ENCODE data around the gene CLSTN1. TPM values are rescaled to one million over a fixed set of nuclear protein-coding genes. Genes with fewer than 3 reads are reported as not detected.
A peak's percentile ranks its signal among the peaks of the same experiment; 100 is the strongest.

The CLSTN1 gene
- total RNA-seq, 1 experiment from 2014 or later, result 100 TPM

DNA sequence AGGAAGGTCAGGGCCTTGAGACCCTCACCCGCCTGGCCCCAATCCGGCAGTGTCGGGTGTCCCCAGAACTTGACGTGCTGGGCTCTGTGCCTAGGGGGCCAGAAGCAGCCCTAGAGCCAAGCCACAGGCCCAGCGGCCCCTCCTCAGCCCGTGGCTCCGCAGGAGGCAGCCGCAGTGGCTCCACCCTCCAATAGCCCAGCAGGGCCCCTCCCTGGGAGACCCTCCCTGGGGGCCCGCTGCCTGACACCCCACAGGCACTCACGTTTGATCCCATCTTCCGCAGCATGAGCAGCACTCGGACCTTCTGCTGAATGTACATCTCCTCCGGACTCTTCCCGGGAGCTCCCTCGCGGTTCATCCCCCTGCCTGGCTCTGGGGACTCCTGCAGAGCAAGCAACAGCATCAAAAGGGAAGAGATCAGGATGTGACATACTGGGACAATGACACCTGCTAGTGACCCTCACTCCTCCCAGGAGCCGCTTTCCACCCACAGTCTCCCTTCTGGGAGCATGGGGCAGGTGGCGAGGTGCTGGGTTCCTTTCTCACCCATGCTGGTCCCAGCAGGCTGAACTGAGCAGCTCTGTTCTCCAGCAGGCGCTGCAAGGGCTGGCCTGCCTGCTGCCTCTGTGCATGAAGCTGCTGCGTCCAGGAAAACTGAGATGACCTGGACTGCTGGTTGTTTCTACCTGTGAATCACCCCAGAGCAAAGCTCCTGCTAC lies 48.1 kb upstream of the CLSTN1 start:
- Histone ChIP-seq H3K14ac (ENCODE audit: insufficient read depth, low read length) (no peak overlapping the region), H3K56ac (ENCODE audit: insufficient read length, low read depth, low read length) (no peak overlapping the region), H2AFZ (ENCODE audit: low read length) (no peak overlapping the region), H4K8ac (replicated peaks; ENCODE audit: insufficient read length, low read depth, low read length) (no peak overlapping the region), H3K23me2 (ENCODE audit: insufficient read length, low read depth, low read length, poor library complexity, severe bottlenecking) (no peaks in the 10 kb centered on the region), H2BK20ac (ENCODE audit: low read depth, low read length, poor library complexity, severe bottlenecking) (no peak overlapping the region), H2BK5ac (ENCODE audit: insufficient read length, low read length) (no peak overlapping the region), H4K91ac (ENCODE audit: insufficient read length, low read depth, low read length) (no peak overlapping the region), H4K5ac (ENCODE audit: insufficient read length, low read depth, low read length) (no peak overlapping the region), H4K20me1 (ENCODE audit: control insufficient read depth, insufficient read depth, insufficient read length) (no peaks in the 10 kb centered on the region), H2BK15ac (ENCODE audit: low read depth, low read length) (no peak overlapping the region), H3K9me3 (ENCODE audit: control insufficient read depth, low read depth, low read length) (no peaks in the 10 kb centered on the region), H3K79me1 (ENCODE audit: insufficient read depth, low read depth, low read length, poor library complexity, severe bottlenecking) (no peaks in the 10 kb centered on the region), H3K27ac (ENCODE audit: insufficient read length, low read depth, low read length) (no peak overlapping the region), H3T11ph (ENCODE audit: low read length) (no peak overlapping the region), H3K4me2 (ENCODE audit: insufficient read depth, insufficient read length, low read length) (no peak overlapping the region), H3K4me1 (ENCODE audit: insufficient read depth, low read length) (peaks cover 4% of the 10 kb centered on the region; the same call in 1 of the 2 replicates), H3K27me3 (ENCODE audit: insufficient read depth, low read length) (no peaks in the 10 kb centered on the region), H2BK12ac (ENCODE audit: insufficient read length, low read depth, low read length) (no peak overlapping the region), H3K9ac (ENCODE audit: extremely low read depth, insufficient read length, low read length) (no peak overlapping the region), H3K4ac (ENCODE audit: low read depth, low read length) (no peak overlapping the region), H2BK120ac (ENCODE audit: low read depth, low read length, poor library complexity, severe bottlenecking) (no peak overlapping the region), H2AK5ac (ENCODE audit: insufficient read length, low read length) (no peak overlapping the region), H3K79me2 (ENCODE audit: insufficient read depth, low read length) (no peaks in the 10 kb centered on the region), H3K23ac (ENCODE audit: insufficient read length, low read depth, low read length) (no peak overlapping the region), H3K18ac (ENCODE audit: insufficient read length, low read depth, low read length) (no peak overlapping the region)
- TF ChIP-seq, protein P1, sequence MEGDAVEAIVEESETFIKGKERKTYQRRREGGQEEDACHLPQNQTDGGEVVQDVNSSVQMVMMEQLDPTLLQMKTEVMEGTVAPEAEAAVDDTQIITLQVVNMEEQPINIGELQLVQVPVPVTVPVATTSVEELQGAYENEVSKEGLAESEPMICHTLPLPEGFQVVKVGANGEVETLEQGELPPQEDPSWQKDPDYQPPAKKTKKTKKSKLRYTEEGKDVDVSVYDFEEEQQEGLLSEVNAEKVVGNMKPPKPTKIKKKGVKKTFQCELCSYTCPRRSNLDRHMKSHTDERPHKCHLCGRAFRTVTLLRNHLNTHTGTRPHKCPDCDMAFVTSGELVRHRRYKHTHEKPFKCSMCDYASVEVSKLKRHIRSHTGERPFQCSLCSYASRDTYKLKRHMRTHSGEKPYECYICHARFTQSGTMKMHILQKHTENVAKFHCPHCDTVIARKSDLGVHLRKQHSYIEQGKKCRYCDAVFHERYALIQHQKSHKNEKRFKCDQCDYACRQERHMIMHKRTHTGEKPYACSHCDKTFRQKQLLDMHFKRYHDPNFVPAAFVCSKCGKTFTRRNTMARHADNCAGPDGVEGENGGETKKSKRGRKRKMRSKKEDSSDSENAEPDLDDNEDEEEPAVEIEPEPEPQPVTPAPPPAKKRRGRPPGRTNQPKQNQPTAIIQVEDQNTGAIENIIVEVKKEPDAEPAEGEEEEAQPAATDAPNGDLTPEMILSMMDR (conservative IDR thresholded peaks at IDR 0.05), result no peak
- Mint-ChIP-seq H3K27ac (peak overlapping the region in 2 of 3 experiments; percentile 39 to 55; a peak in 1 of 7 replicates), H3K27me3 (ENCODE audit: low read depth) (no peaks in the 10 kb centered on the region), H3K36me3 (ENCODE audit: insufficient read depth in 1 of 3, low read depth in 3 of 3) (peaks cover 0 to 6% (median 0%) of the 10 kb centered on the region in 3 experiments; a peak in 1 of 7 replicates), H3K4me1 (peaks cover 11 to 15% of the 10 kb centered on the region in 2 experiments), H3K4me3 (no peak overlapping the region), H3K9me3 (no peaks in the 10 kb centered on the region)
- DNase-seq, result no peak
- no CpG with 5 or more reads among the region's 20 CpGs for WGBS (ENCODE audit: extremely low coverage, insufficient read length, low lambda C conversion rate)
